Measurements from ENCODE around the gene RNF166. TPM values are rescaled to one million over a fixed set of nuclear protein-coding genes. Genes with fewer than 3 reads are reported as not detected.

RNF166 gene
- total RNA-seq, 1 experiment from 2014 or later, result 46.2 TPM

DNA sequence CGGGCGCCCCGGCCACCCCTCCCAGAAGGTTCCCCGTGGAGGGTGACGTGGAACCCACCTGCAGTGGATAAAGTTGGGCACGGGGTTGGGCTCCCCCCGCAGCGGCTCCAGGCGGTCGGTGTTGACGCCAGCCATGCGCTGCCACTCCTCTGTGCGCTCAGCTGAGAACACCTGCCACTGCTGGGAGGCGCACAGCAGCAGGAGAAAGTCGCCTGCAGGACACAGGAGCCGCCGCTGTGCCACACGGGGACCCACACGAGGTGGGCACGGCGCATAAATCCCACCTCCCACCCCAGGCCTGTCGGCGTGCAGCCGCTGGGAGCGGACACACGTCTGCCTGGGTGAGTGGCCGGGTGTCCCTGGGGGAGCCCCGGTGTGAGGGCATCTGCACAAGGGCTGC lies 20.8 kb upstream of the RNF166 start:
- H3K9me3 Mint-ChIP-seq, result no peaks in the 10 kb centered on the region
- H3K27me3 Mint-ChIP-seq (ENCODE audit: low read depth), result no peaks in the 10 kb centered on the region
- no peak overlapping the region for H3K27ac Mint-ChIP-seq
- no peak for ATAC-seq
- TF ChIP-seq HMGA2 (CRISPR knock-in tag; IDR thresholded peaks at IDR 0.05) (no peak), RELA (CRISPR knock-in tag; IDR thresholded peaks at IDR 0.05; ENCODE audit: borderline replicate concordance) (no peak), TP53 (CRISPR knock-in tag; IDR thresholded peaks at IDR 0.05) (no peak)
- TF ChIP-seq, protein P1, sequence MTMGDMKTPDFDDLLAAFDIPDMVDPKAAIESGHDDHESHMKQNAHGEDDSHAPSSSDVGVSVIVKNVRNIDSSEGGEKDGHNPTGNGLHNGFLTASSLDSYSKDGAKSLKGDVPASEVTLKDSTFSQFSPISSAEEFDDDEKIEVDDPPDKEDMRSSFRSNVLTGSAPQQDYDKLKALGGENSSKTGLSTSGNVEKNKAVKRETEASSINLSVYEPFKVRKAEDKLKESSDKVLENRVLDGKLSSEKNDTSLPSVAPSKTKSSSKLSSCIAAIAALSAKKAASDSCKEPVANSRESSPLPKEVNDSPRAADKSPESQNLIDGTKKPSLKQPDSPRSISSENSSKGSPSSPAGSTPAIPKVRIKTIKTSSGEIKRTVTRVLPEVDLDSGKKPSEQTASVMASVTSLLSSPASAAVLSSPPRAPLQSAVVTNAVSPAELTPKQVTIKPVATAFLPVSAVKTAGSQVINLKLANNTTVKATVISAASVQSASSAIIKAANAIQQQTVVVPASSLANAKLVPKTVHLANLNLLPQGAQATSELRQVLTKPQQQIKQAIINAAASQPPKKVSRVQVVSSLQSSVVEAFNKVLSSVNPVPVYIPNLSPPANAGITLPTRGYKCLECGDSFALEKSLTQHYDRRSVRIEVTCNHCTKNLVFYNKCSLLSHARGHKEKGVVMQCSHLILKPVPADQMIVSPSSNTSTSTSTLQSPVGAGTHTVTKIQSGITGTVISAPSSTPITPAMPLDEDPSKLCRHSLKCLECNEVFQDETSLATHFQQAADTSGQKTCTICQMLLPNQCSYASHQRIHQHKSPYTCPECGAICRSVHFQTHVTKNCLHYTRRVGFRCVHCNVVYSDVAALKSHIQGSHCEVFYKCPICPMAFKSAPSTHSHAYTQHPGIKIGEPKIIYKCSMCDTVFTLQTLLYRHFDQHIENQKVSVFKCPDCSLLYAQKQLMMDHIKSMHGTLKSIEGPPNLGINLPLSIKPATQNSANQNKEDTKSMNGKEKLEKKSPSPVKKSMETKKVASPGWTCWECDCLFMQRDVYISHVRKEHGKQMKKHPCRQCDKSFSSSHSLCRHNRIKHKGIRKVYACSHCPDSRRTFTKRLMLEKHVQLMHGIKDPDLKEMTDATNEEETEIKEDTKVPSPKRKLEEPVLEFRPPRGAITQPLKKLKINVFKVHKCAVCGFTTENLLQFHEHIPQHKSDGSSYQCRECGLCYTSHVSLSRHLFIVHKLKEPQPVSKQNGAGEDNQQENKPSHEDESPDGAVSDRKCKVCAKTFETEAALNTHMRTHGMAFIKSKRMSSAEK (CRISPR knock-in tag; IDR thresholded peaks at IDR 0.05; ENCODE audit: borderline replicate concordance), result no peak
- H3K36me3 Mint-ChIP-seq, result no peaks in the 10 kb centered on the region
- ChIA-PET POLR2A (no interaction called here), CTCF (interaction anchor here (0.6 to 4.0 kb wide), 2 partner anchors 10 to 18 kb away, joined by 3 to 21 read pairs; no protein-coding TSS in a partner anchor)
- no peaks in the 10 kb centered on the region for H3K4me1 Mint-ChIP-seq
- H3K4me3 Mint-ChIP-seq, result no peak overlapping the region
- no peak for DNase-seq (ENCODE audit: low spot score)

DNA sequence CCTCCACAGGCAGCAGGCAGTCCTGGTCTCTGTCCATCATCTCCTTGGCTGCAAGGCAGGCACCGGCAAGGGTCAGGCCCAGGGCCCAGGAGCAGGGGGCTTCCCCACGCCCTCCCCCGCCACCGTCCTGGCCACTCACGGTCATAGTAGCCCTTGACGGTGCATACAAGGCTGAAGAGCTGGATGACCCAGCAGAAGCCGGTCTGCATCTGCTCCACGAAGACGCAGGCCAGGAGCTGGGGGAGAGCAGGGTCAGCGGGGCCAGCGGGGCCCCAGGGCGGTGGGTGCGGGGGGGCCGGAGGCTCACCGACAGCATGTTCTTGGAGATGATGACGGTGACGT lies 20.2 kb upstream of the RNF166 start:
- no peaks in the 10 kb centered on the region for H3K4me1 Mint-ChIP-seq
- TF ChIP-seq HMGA2 (CRISPR knock-in tag; IDR thresholded peaks at IDR 0.05) (no peak), NR1H2 (CRISPR knock-in tag; IDR thresholded peaks at IDR 0.05) (no peak), TP53 (CRISPR knock-in tag; IDR thresholded peaks at IDR 0.05) (no peak), KAT7 (CRISPR knock-in tag; IDR thresholded peaks at IDR 0.05; ENCODE audit: borderline replicate concordance) (no peak), MYBL2 (CRISPR knock-in tag; IDR thresholded peaks at IDR 0.05) (no peak), ZNF281 (CRISPR knock-in tag; IDR thresholded peaks at IDR 0.05) (no peak), ATF6 (CRISPR knock-in tag; IDR thresholded peaks at IDR 0.05) (no peak), CBFB (CRISPR knock-in tag; IDR thresholded peaks at IDR 0.05; ENCODE audit: low read depth) (no peak), ETV6 (CRISPR knock-in tag; IDR thresholded peaks at IDR 0.05) (no peak), SP1 (CRISPR knock-in tag; conservative IDR thresholded peaks at IDR 0.05) (no peak), GTF2I (CRISPR knock-in tag; conservative IDR thresholded peaks at IDR 0.05) (no peak), ATF1 (CRISPR knock-in tag; IDR thresholded peaks at IDR 0.05) (no peak), ZNF396 (CRISPR knock-in tag; IDR thresholded peaks at IDR 0.05; ENCODE audit: borderline replicate concordance) (no peak), HMGXB4 (CRISPR knock-in tag; IDR thresholded peaks at IDR 0.05) (no peak), MXD4 (CRISPR knock-in tag; IDR thresholded peaks at IDR 0.05; ENCODE audit: borderline replicate concordance) (no peak)
- TF ChIP-seq, protein P2, sequence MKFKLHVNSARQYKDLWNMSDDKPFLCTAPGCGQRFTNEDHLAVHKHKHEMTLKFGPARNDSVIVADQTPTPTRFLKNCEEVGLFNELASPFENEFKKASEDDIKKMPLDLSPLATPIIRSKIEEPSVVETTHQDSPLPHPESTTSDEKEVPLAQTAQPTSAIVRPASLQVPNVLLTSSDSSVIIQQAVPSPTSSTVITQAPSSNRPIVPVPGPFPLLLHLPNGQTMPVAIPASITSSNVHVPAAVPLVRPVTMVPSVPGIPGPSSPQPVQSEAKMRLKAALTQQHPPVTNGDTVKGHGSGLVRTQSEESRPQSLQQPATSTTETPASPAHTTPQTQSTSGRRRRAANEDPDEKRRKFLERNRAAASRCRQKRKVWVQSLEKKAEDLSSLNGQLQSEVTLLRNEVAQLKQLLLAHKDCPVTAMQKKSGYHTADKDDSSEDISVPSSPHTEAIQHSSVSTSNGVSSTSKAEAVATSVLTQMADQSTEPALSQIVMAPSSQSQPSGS (CRISPR knock-in tag; IDR thresholded peaks at IDR 0.05; ENCODE audit: borderline replicate concordance, low read depth), result no peak
- TF ChIP-seq, protein P3, sequence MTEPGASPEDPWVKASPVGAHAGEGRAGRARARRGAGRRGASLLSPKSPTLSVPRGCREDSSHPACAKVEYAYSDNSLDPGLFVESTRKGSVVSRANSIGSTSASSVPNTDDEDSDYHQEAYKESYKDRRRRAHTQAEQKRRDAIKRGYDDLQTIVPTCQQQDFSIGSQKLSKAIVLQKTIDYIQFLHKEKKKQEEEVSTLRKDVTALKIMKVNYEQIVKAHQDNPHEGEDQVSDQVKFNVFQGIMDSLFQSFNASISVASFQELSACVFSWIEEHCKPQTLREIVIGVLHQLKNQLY (CRISPR knock-in tag; IDR thresholded peaks at IDR 0.05), result no peak

More for the DNA sequence above, 20.2 kb upstream of the RNF166 start:
- Mint-ChIP-seq H3K27ac (no peak overlapping the region), H3K4me3 (no peak overlapping the region), H3K27me3 (ENCODE audit: low read depth) (no peaks in the 10 kb centered on the region), H3K36me3 (no peaks in the 10 kb centered on the region), H3K9me3 (no peaks in the 10 kb centered on the region)
- POLR2A ChIA-PET, result no interaction called here
- ATAC-seq, result no peak
- CTCF ChIA-PET, result interaction anchor here (0.6 to 4.0 kb wide), 3 partner anchors 11 to 19 kb away, joined by 3 to 21 read pairs (median 6); no protein-coding TSS in a partner anchor
- no peak for DNase-seq (ENCODE audit: low spot score)

Data from WTC11 (cell line).